Lung (tissue), 12 donors: Measurements from ENCODE around the gene RXRA. TPM values are rescaled to one million over a fixed set of nuclear protein-coding genes. Genes with fewer than 3 reads are reported as not detected.

Experiments
- ATAC-seq: fragments of 200-7000 bp; cut with Tn5 transposase; one replicate; pipeline ENCODE4 v1.9.1; 2020; ENCODE audit warnings: moderate number of reproducible peaks; ENCODE audit not compliant: insufficient read depth, low FRiP score
- DNase-seq, 3 donors: peaks; one replicate each; pipeline ENCODE4 v3.0.0-alpha.2; 2013 to 2017
- H3K27ac ChIP-seq, 2 donors: one replicate each; pipeline ENCODE4 v1.5.1; 2013; ENCODE audit warnings: mild to moderate bottlenecking in 2 of 2, moderate library complexity in 2 of 2, control low read depth in 1 of 2, inconsistent platforms in 1 of 2, low read depth in 1 of 2, low read length in 1 of 2
- H3K27me3 ChIP-seq, 3 donors: one replicate each; pipeline ENCODE4 v1.5.1; 2013; ENCODE audit warnings: low read length in 2 of 3; ENCODE audit not compliant: control insufficient read depth in 3 of 3, insufficient read depth in 3 of 3
- H3K36me3 ChIP-seq, 4 donors: one replicate each; pipeline ENCODE4 v1.5.1; 2013; ENCODE audit warnings: low read length in 4 of 4, mild to moderate bottlenecking in 1 of 4, moderate library complexity in 1 of 4; ENCODE audit not compliant: control insufficient read depth in 4 of 4, insufficient read depth in 4 of 4
- H3K4me1 ChIP-seq, 5 donors: one replicate each; pipeline ENCODE4 v1.5.1; 2013; ENCODE audit warnings: low read length in 5 of 5, mild to moderate bottlenecking in 2 of 5, moderate library complexity in 1 of 5; ENCODE audit not compliant: control insufficient read depth in 5 of 5, insufficient read depth in 5 of 5
- H3K4me3 ChIP-seq: one replicate; pipeline ENCODE4 v1.5.1; 2013; ENCODE audit warnings: mild to moderate bottlenecking, control low read depth, moderate library complexity
- H3K9ac ChIP-seq, 2 donors: one replicate each; pipeline ENCODE4 v1.5.1; 2013; ENCODE audit warnings: low read length in 2 of 2, control low read depth in 1 of 2; ENCODE audit not compliant: insufficient read depth in 1 of 2
- H3K9me3 ChIP-seq, 4 donors: one replicate each; pipeline ENCODE4 v1.5.1; 2013; ENCODE audit warnings: low read length in 3 of 4, mild to moderate bottlenecking in 1 of 4, moderate library complexity in 1 of 4; ENCODE audit not compliant: control insufficient read depth in 4 of 4, insufficient read depth in 3 of 4
- CTCF ChIP-seq: IDR thresholded peaks from 2 replicates; pipeline ENCODE4 v1.5.1; 2012; ENCODE audit warnings: mild to moderate bottlenecking; ENCODE audit errors: control extremely low read depth, extremely low read depth
- WGBS, 2 donors: extraction: QIAGEN DNeasy Blood & Tissue Kit; methylation state at CpG; one replicate each; pipeline ENCODE4 v1.1.7; 2013; 5-methylcytosine and 5-hydroxymethylcytosine counted together
- polyA plus RNA-seq, 2 donors: library from polyadenylated mRNA; stranded (reverse); fragments of 200-250 nt; gene quantifications; one replicate each; pipeline ENCODE4 v1.2.1, GENCODE V29; 2013
- total RNA-seq, 2 donors: library from RNA; depleted of rRNA in 1 of 2; stranded (reverse); fragments of >200 nt in 1 of 2; gene quantifications; one replicate each; pipeline ENCODE4 v1.2.1, GENCODE V29; 2014 to 2021
- donor health status: control.
- donor health status: control.
- donor health status: Bipolar disorder and iron deficiency.
- donor health status: healthy.
- donor health status: DM: yes; HTN: yes; CAD: no.

RXRA gene
- total and polyA plus RNA-seq, 4 donors = 24.2 to 85.2 (median 52.2) TPM

- H3K4me3 ChIP-seq = no peak overlapping the region
- H3K9ac ChIP-seq = no peak overlapping the region
- H3K27ac ChIP-seq = no peak overlapping the region
- TF ChIP-seq CTCF = no peak
- H3K36me3 ChIP-seq = no peaks in the 10 kb centered on the region
- DNase-seq (no peak), ATAC-seq (no peak)
- H3K4me1 ChIP-seq = peaks cover 0 to 21% (median 0%) of the 10 kb centered on the region in 5 donors
- WGBS, 2 donors = 85 to 91% methylated on average over 7 of the region's 7 CpGs
- H3K9me3 ChIP-seq = peaks cover 0 to 2% (median 0%) of the 10 kb centered on the region in 4 donors
- no peaks in the 10 kb centered on the region for H3K27me3 ChIP-seq
These were observed 24.0 kb upstream of the RXRA start for GRCh38 chr9:134302130-134302817.

GRCh38 chr9:134303601-134304000, 22.7 kb upstream of the RXRA start:
- Histone ChIP-seq H3K27ac (no peak overlapping the region), H3K4me3 (no peak overlapping the region), H3K36me3 (no peaks in the 10 kb centered on the region), H3K4me1 (peaks cover 0 to 21% (median 3%) of the 10 kb centered on the region in 5 donors), H3K9me3 (peaks cover 0 to 5% (median under 1%) of the 10 kb centered on the region in 4 donors), H3K27me3 (no peaks in the 10 kb centered on the region), H3K9ac (no peak overlapping the region)
- WGBS, 2 donors = 94 to 95% methylated on average over 7 of the region's 7 CpGs
- ATAC-seq (no peak), DNase-seq (no peak)
- no peak for TF ChIP-seq CTCF

GRCh38 chr9:134304261-134304660, 22.0 kb upstream of the RXRA start:
- no peak overlapping the region for H3K4me3 ChIP-seq
- ATAC-seq = no peak
- H3K36me3 ChIP-seq = no peaks in the 10 kb centered on the region
- 91 to 92% methylated on average over 16 of the region's 16 CpGs for WGBS, 2 donors
- H3K27me3 ChIP-seq = no peaks in the 10 kb centered on the region
- H3K9me3 ChIP-seq = peaks cover 0 to 8% (median under 1%) of the 10 kb centered on the region in 4 donors
- H3K27ac ChIP-seq = no peak overlapping the region
- DNase-seq = no peak
- H3K9ac ChIP-seq = no peak overlapping the region
- TF ChIP-seq CTCF = no peak
- H3K4me1 ChIP-seq = peaks cover 0 to 21% (median 3%) of the 10 kb centered on the region in 5 donors
